GM12875 (cell line): ENCODE data around the gene KLRC3.
A peak's percentile ranks its signal among the peaks of the same experiment; 100 is the strongest.
"Not testable (repeated sequence)": the region's sequence is repeated elsewhere in the genome, so short reads cannot be mapped to it uniquely, and the experiment has no call there.

Experiments
- H3K4me3 ChIP-seq: one replicate; pipeline ENCODE4 v1.5.1; 2011; ENCODE audit warnings: low read depth, low read length, control low read depth
- TF ChIP-seq, protein P1 (sequence below): IDR thresholded peaks from 2 replicates; pipeline ENCODE4 v1.5.1; 2011; ENCODE audit warnings: low read depth, mild to moderate bottlenecking, control low read depth, inconsistent platforms, low read length, moderate library complexity, borderline replicate concordance; ENCODE audit not compliant: insufficient read depth

Gene KLRC3

DNA sequence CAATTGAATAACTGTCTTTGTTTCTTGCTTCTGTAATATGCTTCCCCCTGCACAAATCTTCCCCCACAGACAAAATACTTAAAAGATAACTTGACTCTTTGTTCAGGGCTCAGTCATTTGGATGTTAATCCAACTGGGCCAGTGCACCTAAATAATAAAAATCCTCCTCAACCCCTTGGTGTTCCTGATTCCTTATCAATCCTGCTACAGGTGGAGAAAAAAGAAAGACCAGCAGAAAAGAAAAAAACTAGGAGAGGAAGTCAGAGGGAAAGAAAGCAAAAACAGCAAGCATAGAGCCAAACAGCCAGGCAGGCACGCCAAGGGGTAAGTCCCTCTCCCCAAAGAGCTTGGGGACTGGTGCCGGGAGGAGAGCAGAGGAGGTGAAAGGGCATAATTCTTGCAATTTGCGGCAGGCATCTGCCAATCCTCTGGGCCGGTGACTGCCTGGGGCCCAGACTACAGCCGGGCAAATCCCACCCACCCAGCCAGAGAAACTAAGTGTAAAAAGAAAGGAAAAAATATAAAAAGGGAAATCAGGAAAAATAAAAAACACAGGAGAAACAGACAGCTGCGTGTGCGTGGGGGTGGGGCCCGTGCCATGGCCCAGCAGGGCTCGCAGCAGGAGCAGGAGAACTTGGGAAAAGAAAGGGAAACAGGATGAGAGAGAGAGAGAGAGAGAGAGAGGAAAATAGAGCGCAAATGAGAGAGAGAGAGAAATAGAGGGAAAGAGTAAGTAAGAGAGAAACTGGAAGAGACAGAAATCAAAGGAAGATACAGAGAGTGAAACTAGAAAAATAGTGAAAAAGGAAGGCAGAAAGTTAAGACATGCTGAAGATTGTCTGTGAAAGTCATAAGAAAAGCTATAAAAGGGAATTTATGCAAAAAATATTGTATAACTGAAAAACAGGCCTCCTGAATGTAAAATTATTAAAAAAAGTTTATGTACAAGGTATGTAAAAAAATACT, 51.9 kb downstream of the KLRC3 start:
- TF ChIP-seq, protein P1, sequence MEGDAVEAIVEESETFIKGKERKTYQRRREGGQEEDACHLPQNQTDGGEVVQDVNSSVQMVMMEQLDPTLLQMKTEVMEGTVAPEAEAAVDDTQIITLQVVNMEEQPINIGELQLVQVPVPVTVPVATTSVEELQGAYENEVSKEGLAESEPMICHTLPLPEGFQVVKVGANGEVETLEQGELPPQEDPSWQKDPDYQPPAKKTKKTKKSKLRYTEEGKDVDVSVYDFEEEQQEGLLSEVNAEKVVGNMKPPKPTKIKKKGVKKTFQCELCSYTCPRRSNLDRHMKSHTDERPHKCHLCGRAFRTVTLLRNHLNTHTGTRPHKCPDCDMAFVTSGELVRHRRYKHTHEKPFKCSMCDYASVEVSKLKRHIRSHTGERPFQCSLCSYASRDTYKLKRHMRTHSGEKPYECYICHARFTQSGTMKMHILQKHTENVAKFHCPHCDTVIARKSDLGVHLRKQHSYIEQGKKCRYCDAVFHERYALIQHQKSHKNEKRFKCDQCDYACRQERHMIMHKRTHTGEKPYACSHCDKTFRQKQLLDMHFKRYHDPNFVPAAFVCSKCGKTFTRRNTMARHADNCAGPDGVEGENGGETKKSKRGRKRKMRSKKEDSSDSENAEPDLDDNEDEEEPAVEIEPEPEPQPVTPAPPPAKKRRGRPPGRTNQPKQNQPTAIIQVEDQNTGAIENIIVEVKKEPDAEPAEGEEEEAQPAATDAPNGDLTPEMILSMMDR = no peak
- H3K4me3 ChIP-seq = no peak overlapping the region

DNA sequence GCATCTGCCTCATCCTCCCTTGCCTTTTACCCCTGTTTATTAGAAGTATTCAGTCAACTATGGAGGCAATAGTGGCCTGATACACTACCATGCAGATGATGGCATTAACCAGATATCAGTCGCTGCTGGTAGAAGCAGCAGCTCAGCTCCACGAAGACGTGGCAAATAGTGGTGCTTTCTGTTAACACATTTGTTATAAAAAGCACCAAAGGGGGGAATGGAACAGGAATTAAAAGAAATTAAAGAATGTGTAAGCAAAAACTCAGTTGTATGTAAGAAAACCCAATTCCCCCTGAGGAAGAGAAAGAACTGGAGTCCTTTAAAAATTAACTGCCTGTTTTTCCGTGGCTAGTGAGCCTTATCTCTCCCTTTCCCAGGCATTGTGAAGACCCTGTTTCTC, 52.7 kb downstream of the KLRC3 start:
- H3K4me3 ChIP-seq = not testable (repeated sequence)

DNA sequence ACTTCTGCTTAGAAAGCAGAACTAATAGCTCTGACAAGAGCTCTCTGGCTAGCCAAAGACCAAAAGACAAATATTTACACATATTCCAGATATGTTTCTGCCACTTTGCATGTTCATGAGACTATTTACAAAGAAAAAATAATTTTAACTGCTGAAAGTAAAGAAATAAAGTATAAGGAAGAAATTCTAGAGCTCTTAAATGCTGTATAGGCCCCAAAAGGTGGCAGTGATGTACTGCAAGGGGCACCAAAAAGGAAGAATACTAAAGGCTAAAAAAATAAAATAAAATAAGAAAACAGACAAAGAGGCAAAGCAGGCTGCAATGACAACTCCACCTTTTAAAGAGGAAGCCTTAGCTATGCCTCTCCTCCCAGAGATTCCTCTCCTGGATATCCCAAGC, 53.5 kb downstream of the KLRC3 start:
- no peak overlapping the region for H3K4me3 ChIP-seq
- TF ChIP-seq, protein P1 = no peak

DNA sequence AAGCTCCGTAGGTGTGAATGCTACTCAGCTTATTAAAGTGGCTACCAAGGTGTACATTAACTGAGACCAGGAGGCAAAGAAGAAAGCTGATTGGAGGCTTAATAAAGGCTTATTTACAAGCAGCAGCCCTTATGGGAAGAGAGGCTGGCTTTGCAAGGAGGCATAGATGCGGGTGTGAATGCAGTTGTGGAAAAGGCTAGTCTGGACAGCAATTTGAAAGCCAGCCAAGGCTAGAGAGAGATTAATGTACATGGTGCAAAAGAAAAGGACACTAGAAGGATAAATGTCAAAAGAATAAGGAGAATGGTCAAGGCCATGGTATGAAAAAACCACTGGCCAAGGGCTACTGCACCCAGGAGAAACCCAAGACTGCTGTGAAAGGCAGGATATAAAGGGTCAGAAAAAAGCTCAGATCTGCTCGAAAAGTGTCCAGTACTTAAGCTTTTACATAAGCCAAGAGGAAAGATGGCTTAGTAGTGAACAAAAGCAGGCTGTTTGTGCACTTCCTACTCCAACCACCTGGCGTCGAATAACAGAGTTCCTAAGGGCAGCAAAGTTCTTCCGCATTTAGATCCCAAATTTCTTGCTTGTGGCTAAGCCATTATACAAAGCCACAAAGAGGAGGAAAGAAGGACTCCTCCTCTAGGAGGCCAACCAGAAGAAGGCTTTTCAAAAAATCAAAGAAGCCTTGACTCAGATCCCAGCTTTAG, 54.5 kb downstream of the KLRC3 start:
- TF ChIP-seq, protein P1 = 0 out of 2 replicates have a peak, but pooled peaks have one; percentile 23
- H3K4me3 ChIP-seq = no peak overlapping the region

DNA sequence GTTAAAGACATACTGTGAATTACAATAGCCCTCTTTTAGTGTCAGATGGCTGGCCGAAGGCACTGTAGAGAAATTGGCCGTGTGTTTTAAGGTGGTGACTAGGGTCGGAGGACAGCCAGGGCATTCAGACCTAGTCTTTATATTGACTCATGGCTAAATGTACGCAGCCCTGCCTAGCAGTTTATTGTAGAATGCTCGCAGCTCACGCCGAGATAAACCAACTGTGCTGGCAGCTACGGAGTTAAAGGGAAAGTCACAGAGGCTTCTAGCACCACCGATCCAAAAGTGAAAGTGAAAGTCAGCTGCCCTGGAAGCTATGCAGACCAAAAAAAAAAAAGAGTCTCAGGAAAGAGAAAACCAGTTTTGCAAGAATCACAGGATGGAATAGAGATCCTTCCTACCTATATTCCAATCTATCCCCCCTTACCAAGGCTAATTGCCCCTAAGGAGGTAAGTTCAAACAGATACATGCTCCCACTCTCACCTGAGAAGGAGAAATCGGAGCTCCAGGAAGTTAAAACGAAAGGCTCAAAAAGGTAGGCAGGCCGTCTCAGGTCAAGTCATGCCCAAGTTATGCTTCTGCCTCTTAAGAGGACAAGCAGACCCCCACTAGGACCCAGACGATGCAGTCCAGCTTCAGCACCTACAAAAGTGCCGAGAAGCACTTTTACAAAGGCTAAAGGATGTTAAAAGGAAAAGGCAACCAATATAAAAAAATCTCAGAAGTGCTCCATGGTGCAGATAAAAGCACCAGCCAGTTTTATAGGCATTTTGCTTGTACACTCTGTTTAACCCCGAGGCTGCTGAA, 55.4 kb downstream of the KLRC3 start:
- TF ChIP-seq, protein P1 = no peak
- H3K4me3 ChIP-seq = peak overlapping the region; percentile 51

DNA sequence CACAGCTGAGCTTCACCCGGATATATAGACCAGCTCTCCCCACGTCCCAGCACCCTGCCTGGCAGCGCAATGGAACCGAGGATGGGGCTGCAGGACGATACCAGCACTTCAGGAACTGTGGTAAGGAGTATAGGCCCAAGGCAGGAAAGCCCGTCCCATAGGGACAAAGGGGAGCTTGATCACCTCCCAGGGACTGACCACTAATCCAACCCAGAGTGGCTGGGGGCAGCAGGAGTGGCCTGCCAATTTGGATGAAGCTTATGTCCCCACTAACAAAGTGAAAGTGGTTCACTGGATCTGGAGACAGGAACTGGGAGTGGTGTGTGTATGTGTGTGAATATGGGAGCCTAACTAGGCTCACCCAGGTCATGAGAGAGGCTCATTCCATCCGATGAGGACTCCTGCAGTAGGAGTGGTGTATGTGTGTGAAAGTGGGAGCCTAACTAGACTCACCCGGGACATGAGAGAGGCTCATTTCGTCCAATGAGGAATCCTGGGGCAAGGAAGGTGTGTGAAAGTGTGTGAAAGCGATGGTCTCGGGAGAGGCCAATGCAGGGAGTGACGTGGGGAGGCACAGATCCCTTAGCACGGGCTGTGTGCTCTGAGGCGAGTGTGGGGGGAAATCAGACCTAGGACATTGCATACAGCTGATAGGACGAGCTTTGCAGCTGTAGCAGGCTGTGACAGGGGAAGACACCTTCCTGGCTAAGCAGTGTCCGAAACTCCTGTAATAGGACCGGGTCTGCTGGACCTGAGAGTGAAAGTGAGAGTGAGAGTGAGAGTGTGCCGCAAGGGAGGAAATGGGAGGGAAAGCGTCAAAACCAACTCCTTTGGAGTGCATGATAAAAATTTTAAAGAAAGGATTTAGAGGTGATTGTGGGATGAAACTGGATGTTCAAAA, 56.2 kb downstream of the KLRC3 start:
- TF ChIP-seq, protein P1 = no peak

More for the DNA sequence above, 56.2 kb downstream of the KLRC3 start:
- peak overlapping the region; percentile 51 for H3K4me3 ChIP-seq
